Endodermal cell (in vitro differentiated cells): ENCODE data around the gene PPP4R1. TPM values are rescaled to one million over a fixed set of nuclear protein-coding genes. Genes with fewer than 3 reads are reported as not detected.

Experiments
- DNase-seq: peaks from one replicate; pipeline ENCODE4 v3.0.0-alpha.2; 2017
- H3K27ac ChIP-seq: 2 replicates; pipeline ENCODE4 v1.5.1; 2013; ENCODE audit warnings: mild to moderate bottlenecking, low read depth, low read length, moderate library complexity
- H3K27me3 ChIP-seq: 2 replicates; pipeline ENCODE4 v1.6.1; 2013; ENCODE audit warnings: mild to moderate bottlenecking, low read length, moderate library complexity; ENCODE audit not compliant: insufficient read depth, control insufficient read depth, poor library complexity, severe bottlenecking
- H3K36me3 ChIP-seq: 2 replicates; pipeline ENCODE4 v1.7.0; 2013; ENCODE audit warnings: mild to moderate bottlenecking, low read length, moderate library complexity; ENCODE audit not compliant: control insufficient read depth, insufficient read depth
- H3K4me1 ChIP-seq: one replicate; pipeline ENCODE4 v1.7.0; 2013; ENCODE audit warnings: low read length; ENCODE audit not compliant: control insufficient read depth, insufficient read depth
- H3K4me3 ChIP-seq: 2 replicates; pipeline ENCODE4 v1.5.1; 2013; ENCODE audit warnings: mild to moderate bottlenecking, low read length, moderate library complexity
- H3K9ac ChIP-seq: 2 replicates; pipeline ENCODE4 v1.6.1; 2013; ENCODE audit warnings: mild to moderate bottlenecking, low read length, moderate library complexity; ENCODE audit not compliant: poor library complexity, severe bottlenecking; ENCODE audit errors: extremely low read depth
- H3K9me3 ChIP-seq: 2 replicates; pipeline ENCODE4 v1.6.1; 2013; ENCODE audit warnings: mild to moderate bottlenecking, low read length, moderate library complexity; ENCODE audit not compliant: control insufficient read depth
- H3K27ac Mint-ChIP-seq: 2 replicates; pipeline ENCODE4 v1.8.0; 2020; ENCODE audit warnings: mixed read lengths
- H3K27me3 Mint-ChIP-seq: 2 replicates; pipeline ENCODE4 v1.8.0; 2021; ENCODE audit warnings: mild to moderate bottlenecking, mixed read lengths; ENCODE audit not compliant: insufficient read depth
- H3K36me3 Mint-ChIP-seq: 2 replicates; pipeline ENCODE4 v1.8.0; 2020; ENCODE audit warnings: low read depth, mixed read lengths
- H3K4me1 Mint-ChIP-seq: 2 replicates; pipeline ENCODE4 v1.8.0; 2020; ENCODE audit warnings: mixed read lengths
- H3K4me3 Mint-ChIP-seq: 2 replicates; pipeline ENCODE4 v1.8.0; 2020; ENCODE audit warnings: mild to moderate bottlenecking, moderate library complexity, mixed read lengths
- H3K9me3 Mint-ChIP-seq: 2 replicates; pipeline ENCODE4 v1.8.0; 2020; ENCODE audit warnings: mild to moderate bottlenecking, mixed read lengths
- CTCF ChIP-seq: fragments of 200-600 bp; sonication (generic); conservative IDR thresholded peaks from 2 replicates; pipeline ENCODE4 v1.5.0; 2021; ENCODE audit warnings: antibody characterized with exemption, mild to moderate bottlenecking
- WGBS, 2 experiments: methylation state at CpG; one replicate each; pipeline versions ENCODE4 v1.1.5 to v1.1.7; 2013; ENCODE audit warnings: missing lambda C conversion rate in 2 of 2, mixed read lengths in 1 of 2; ENCODE audit not compliant: insufficient coverage in 1 of 2, insufficient read length in 1 of 2; 5-methylcytosine and 5-hydroxymethylcytosine counted together
- total RNA-seq, 2 donors: library from RNA; stranded (reverse); fragmentation: NEBNext Ultra II Directional in 1 of 2; extraction: Animal tissue kit (Norgen Biotek cat#: 25700) in 1 of 2; gene quantifications; 2 replicates in 1 of 2; 3 replicates in 1 of 2; pipeline ENCODE4 v1.2.1, GENCODE V29; 2021

PPP4R1 gene
- total RNA-seq, 2 donors from 2014 or later, result 85.8 to 116 TPM

GRCh38 chr18:9648431-9649163, 34.2 kb upstream of the PPP4R1 start:
- no peak for TF ChIP-seq CTCF
- Histone ChIP-seq H3K27ac (no peak overlapping the region), H3K4me3 (no peak overlapping the region), H3K4me1 (no peaks in the 10 kb centered on the region), H3K9me3 (no peaks in the 10 kb centered on the region), H3K36me3 (no peaks in the 10 kb centered on the region), H3K9ac (no peak overlapping the region), H3K27me3 (no peaks in the 10 kb centered on the region)
- H3K27ac Mint-ChIP-seq, result no peak overlapping the region
- H3K4me3 Mint-ChIP-seq, result no peak overlapping the region
- 94% methylated on average over 5 to 7 of the region's 7 CpGs for WGBS, 2 experiments
- DNase-seq, result no peak
- H3K4me1 Mint-ChIP-seq, result peaks cover 2% of the 10 kb centered on the region
- H3K27me3 Mint-ChIP-seq, result no peaks in the 10 kb centered on the region
- no peaks in the 10 kb centered on the region for H3K36me3 Mint-ChIP-seq
- H3K9me3 Mint-ChIP-seq, result peaks cover 3% of the 10 kb centered on the region

- Mint-ChIP-seq H3K9me3 (no peaks in the 10 kb centered on the region), H3K4me1 (peaks cover 8% of the 10 kb centered on the region), H3K4me3 (no peak overlapping the region), H3K36me3 (no peaks in the 10 kb centered on the region), H3K27ac (no peak overlapping the region), H3K27me3 (no peaks in the 10 kb centered on the region)
- Histone ChIP-seq H3K27ac (no peak overlapping the region), H3K4me1 (no peaks in the 10 kb centered on the region), H3K4me3 (no peak overlapping the region), H3K9ac (no peak overlapping the region), H3K9me3 (no peaks in the 10 kb centered on the region), H3K36me3 (no peaks in the 10 kb centered on the region), H3K27me3 (no peaks in the 10 kb centered on the region)
- TF ChIP-seq CTCF, result no peak
- DNase-seq, result no peak
- WGBS, 2 experiments, result 92 to 93% methylated on average over 5 to 8 of the region's 8 CpGs
Observed at GRCh38 chr18:9647496-9648323, 33.4 kb upstream of the PPP4R1 start.

GRCh38 chr18:9643549-9643948, 29.2 kb upstream of the PPP4R1 start:
- peak overlapping the region; percentile 38 for H3K9ac ChIP-seq
- Mint-ChIP-seq H3K4me3 (no peak overlapping the region), H3K27me3 (no peaks in the 10 kb centered on the region), H3K9me3 (no peaks in the 10 kb centered on the region), H3K4me1 (peaks cover 8% of the 10 kb centered on the region), H3K36me3 (no peaks in the 10 kb centered on the region), H3K27ac (peak overlapping the region; percentile 93)
- no peaks in the 10 kb centered on the region for H3K36me3 ChIP-seq
- no peaks in the 10 kb centered on the region for H3K9me3 ChIP-seq
- TF ChIP-seq CTCF, result no peak
- H3K27me3 ChIP-seq, result no peaks in the 10 kb centered on the region
- peak overlapping the region; percentile 97 for H3K27ac ChIP-seq
- peak; percentile 65 for DNase-seq
- 12 to 25% methylated on average over 3 of the region's 3 CpGs for WGBS, 2 experiments
- H3K4me3 ChIP-seq, result no peak overlapping the region
- H3K4me1 ChIP-seq, result no peaks in the 10 kb centered on the region
